ENCODE measurements around the gene FAAH.

- TF ChIP-seq, protein P1, sequence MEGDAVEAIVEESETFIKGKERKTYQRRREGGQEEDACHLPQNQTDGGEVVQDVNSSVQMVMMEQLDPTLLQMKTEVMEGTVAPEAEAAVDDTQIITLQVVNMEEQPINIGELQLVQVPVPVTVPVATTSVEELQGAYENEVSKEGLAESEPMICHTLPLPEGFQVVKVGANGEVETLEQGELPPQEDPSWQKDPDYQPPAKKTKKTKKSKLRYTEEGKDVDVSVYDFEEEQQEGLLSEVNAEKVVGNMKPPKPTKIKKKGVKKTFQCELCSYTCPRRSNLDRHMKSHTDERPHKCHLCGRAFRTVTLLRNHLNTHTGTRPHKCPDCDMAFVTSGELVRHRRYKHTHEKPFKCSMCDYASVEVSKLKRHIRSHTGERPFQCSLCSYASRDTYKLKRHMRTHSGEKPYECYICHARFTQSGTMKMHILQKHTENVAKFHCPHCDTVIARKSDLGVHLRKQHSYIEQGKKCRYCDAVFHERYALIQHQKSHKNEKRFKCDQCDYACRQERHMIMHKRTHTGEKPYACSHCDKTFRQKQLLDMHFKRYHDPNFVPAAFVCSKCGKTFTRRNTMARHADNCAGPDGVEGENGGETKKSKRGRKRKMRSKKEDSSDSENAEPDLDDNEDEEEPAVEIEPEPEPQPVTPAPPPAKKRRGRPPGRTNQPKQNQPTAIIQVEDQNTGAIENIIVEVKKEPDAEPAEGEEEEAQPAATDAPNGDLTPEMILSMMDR (IDR thresholded peaks at IDR 0.05): no peak
- TF ChIP-seq POLR2A (IDR thresholded peaks at IDR 0.05): no peak
- TF ChIP-seq POLR2AphosphoS5 (IDR thresholded peaks at IDR 0.05): no peak
Observed at GRCh38 chr1:46457178-46457577, 63.1 kb downstream of the FAAH start.
